Skeletal muscle tissue (tissue), 4 donors: Measurements from ENCODE around the gene DISP3. TPM values are rescaled to one million over a fixed set of nuclear protein-coding genes. Genes with fewer than 3 reads are reported as not detected.

Experiments
- H3K27ac ChIP-seq: one replicate; pipeline ENCODE4 v1.7.0; 2013; ENCODE audit warnings: mild to moderate bottlenecking, low read depth, low read length, inconsistent platforms
- H3K27me3 ChIP-seq, 3 donors: one replicate each; pipeline ENCODE4 v1.7.0; 2013; ENCODE audit warnings: low read length in 3 of 3; ENCODE audit not compliant: control insufficient read depth in 3 of 3, insufficient read depth in 3 of 3
- H3K36me3 ChIP-seq, 3 donors: one replicate each; pipeline ENCODE4 v1.7.0; 2013; ENCODE audit warnings: low read length in 3 of 3; ENCODE audit not compliant: control insufficient read depth in 3 of 3, insufficient read depth in 3 of 3
- H3K4me1 ChIP-seq, 3 donors: one replicate each; pipeline ENCODE4 v1.7.0; 2013; ENCODE audit warnings: low read length in 3 of 3, mild to moderate bottlenecking in 3 of 3; ENCODE audit not compliant: control insufficient read depth in 3 of 3, insufficient read depth in 3 of 3
- H3K4me3 ChIP-seq, 3 donors: one replicate each; pipeline ENCODE4 v1.7.0; 2013; ENCODE audit warnings: low read length in 3 of 3
- H3K9ac ChIP-seq, 3 donors: one replicate each; pipeline ENCODE4 v1.7.0; 2013; ENCODE audit warnings: low read length in 3 of 3, mild to moderate bottlenecking in 3 of 3, moderate library complexity in 2 of 3, low read depth in 1 of 3
- H3K9me3 ChIP-seq, 3 donors: one replicate each; pipeline ENCODE4 v1.7.0; 2013; ENCODE audit warnings: low read length in 3 of 3; ENCODE audit not compliant: control insufficient read depth in 3 of 3
- total RNA-seq: library from RNA; depleted of rRNA; stranded (reverse); fragments of >200 nt; gene quantifications from one replicate; pipeline ENCODE4 v1.2.3, GENCODE V29; 2014
- donor health status: Osteomylitis.

Gene DISP3
- total RNA-seq, 1 donor from 2014 or later = not detected

DNA sequence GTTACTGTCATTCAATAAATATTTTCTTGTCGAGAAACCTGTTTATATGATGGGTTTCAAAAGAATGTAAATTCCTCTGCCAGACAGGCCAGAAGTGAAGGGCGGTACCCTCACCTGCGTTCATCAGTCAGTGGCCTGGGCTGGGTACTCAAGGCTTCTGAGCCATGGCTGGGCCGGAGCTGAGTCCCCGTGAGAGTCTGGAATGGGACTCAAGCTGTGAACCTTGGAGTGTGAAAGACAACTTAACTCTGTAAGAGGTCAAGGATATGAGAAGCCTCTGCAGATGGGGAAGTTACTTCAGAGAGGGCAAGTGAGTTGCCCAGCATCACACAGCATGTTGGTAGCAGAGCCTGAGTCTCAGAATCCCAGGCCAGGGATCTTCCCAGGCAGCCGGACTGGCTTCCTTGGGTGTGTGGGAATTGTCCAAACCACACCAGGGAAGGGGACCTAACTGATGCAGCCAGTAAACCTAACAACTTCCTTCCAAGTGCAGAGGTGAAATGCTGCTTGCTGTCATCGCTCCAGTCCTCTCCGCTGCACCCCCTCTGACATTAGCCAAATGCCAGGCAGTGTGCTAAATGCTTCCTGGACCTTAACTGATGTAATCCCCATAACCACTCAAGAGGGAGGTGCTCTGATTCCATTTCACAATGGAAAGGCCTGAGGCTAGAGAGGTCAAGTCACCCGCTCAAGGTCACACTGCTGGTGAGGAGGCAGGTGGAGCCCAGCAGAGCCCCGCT is 4.8 kb downstream of the DISP3 start:
- Histone ChIP-seq H3K9ac (no peak overlapping the region), H3K36me3 (no peaks in the 10 kb centered on the region), H3K27ac (no peak overlapping the region), H3K9me3 (no peaks in the 10 kb centered on the region), H3K4me3 (no peak overlapping the region), H3K4me1 (peaks cover 0 to 8% (median 8%) of the 10 kb centered on the region in 3 donors), H3K27me3 (peaks cover 74 to 95% (median 83%) of the 10 kb centered on the region in 3 donors)

DNA sequence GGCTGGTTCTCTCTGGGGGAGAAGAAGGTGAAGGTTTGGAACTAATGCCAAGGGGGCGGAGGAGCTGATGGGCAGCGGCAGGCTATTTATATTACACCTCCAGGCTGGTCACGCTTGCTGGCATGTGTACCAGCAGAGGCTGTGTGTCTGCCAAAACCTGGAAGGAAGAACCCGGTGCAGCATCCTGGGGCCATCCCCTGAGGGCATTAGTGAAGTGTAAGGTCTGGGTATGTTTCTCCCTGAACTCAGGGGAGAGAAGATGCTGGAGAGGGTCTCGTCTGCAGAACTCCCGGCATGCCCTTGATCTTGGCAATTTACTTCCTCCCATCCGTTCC is 5.3 kb downstream of the DISP3 start:
- H3K9me3 ChIP-seq = no peaks in the 10 kb centered on the region
- no peaks in the 10 kb centered on the region for H3K36me3 ChIP-seq
- peaks cover 0 to 3% (median 3%) of the 10 kb centered on the region in 3 donors for H3K4me1 ChIP-seq
- H3K27me3 ChIP-seq = peaks cover 74 to 95% (median 83%) of the 10 kb centered on the region in 3 donors
- no peak overlapping the region for H3K9ac ChIP-seq
- H3K27ac ChIP-seq = no peak overlapping the region
- no peak overlapping the region for H3K4me3 ChIP-seq

GRCh38 chr1:11485191-11485590 is 6.2 kb downstream of the DISP3 start:
- no peaks in the 10 kb centered on the region for H3K9me3 ChIP-seq
- no peaks in the 10 kb centered on the region for H3K4me1 ChIP-seq
- H3K36me3 ChIP-seq = no peaks in the 10 kb centered on the region
- no peak overlapping the region for H3K9ac ChIP-seq
- H3K27ac ChIP-seq = no peak overlapping the region
- peaks cover 71 to 97% (median 78%) of the 10 kb centered on the region in 3 donors for H3K27me3 ChIP-seq
- no peak overlapping the region for H3K4me3 ChIP-seq

GRCh38 chr1:11486231-11487009 is 7.5 kb downstream of the DISP3 start:
- Histone ChIP-seq H3K27me3 (peaks cover 62 to 87% (median 74%) of the 10 kb centered on the region in 3 donors), H3K4me1 (no peaks in the 10 kb centered on the region), H3K27ac (no peak overlapping the region), H3K9ac (no peak overlapping the region), H3K36me3 (no peaks in the 10 kb centered on the region), H3K9me3 (no peaks in the 10 kb centered on the region), H3K4me3 (no peak overlapping the region)

- no peaks in the 10 kb centered on the region for H3K9me3 ChIP-seq
- no peak overlapping the region for H3K9ac ChIP-seq
- H3K4me3 ChIP-seq = no peak overlapping the region
- no peaks in the 10 kb centered on the region for H3K36me3 ChIP-seq
- H3K4me1 ChIP-seq = no peaks in the 10 kb centered on the region
- H3K27me3 ChIP-seq = peaks cover 54 to 79% (median 66%) of the 10 kb centered on the region in 3 donors
- H3K27ac ChIP-seq = no peak overlapping the region
Observed at GRCh38 chr1:11487196-11487751, 8.3 kb downstream of the DISP3 start.

DNA sequence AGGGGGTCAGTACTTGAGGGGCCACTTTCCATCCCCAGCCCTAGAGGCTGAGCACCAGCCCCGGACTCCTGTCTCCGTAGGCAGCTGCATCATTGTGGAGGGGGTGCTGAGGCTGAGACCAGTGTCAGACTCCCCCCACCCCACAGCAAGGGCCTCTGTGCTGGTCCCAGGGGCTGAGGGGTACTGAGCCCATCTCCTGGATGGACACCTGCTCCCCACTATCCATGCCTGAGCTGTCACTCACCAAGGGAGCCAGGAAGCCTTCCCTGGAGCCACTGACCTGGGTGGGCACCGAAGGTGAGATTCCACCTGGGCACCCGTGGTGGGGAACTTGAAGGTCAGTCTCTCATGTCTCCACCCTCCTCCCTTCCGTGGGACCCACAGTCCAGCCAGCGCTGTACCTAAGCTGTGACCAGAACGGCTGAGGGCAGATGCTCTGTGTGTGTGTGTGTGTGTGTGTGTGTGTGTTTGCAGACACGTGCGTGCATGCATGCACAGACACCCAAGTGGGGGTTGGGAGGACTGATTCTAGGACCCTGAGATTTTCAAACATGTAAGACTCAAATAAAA is 9.3 kb downstream of the DISP3 start:
- Histone ChIP-seq H3K27me3 (peaks cover 44 to 68% (median 56%) of the 10 kb centered on the region in 3 donors), H3K4me3 (no peak overlapping the region), H3K9me3 (peaks cover 0 to 2% (median 2%) of the 10 kb centered on the region in 3 donors), H3K36me3 (no peaks in the 10 kb centered on the region), H3K4me1 (no peaks in the 10 kb centered on the region), H3K9ac (no peak overlapping the region), H3K27ac (no peak overlapping the region)

- Histone ChIP-seq H3K27me3 (peaks cover 38 to 61% (median 51%) of the 10 kb centered on the region in 3 donors), H3K9ac (no peak overlapping the region), H3K27ac (no peak overlapping the region), H3K4me1 (no peaks in the 10 kb centered on the region), H3K4me3 (no peak overlapping the region), H3K36me3 (no peaks in the 10 kb centered on the region), H3K9me3 (peaks cover 2 to 6% (median 2%) of the 10 kb centered on the region in 3 donors)
Observed at GRCh38 chr1:11488966-11489625, 10.1 kb downstream of the DISP3 start.

DNA sequence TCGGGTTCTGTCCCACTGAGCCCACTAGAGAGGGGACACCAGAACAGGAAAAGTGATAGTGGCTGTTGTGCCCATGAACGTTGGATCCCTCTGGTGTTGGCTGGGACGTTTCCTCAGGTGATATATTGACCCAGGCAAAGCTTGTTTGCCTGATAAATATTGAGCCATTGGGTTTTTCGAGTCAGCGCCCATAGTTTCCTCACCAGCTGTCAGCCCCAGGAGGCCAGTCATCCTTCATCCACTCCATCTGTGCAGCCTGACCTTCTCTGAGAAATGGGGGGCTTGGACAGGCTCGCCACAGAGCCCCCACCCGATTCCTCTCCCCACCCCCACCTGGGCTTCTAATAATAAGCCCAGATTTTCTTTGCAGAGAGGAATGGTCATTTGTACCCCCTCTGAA is 13.3 kb downstream of the DISP3 start:
- Histone ChIP-seq H3K4me1 (no peaks in the 10 kb centered on the region), H3K27ac (no peak overlapping the region), H3K27me3 (peaks cover 25 to 32% (median 31%) of the 10 kb centered on the region in 3 donors), H3K9me3 (peaks cover 2 to 6% (median 3%) of the 10 kb centered on the region in 3 donors), H3K4me3 (no peak overlapping the region), H3K36me3 (no peaks in the 10 kb centered on the region), H3K9ac (no peak overlapping the region)

DNA sequence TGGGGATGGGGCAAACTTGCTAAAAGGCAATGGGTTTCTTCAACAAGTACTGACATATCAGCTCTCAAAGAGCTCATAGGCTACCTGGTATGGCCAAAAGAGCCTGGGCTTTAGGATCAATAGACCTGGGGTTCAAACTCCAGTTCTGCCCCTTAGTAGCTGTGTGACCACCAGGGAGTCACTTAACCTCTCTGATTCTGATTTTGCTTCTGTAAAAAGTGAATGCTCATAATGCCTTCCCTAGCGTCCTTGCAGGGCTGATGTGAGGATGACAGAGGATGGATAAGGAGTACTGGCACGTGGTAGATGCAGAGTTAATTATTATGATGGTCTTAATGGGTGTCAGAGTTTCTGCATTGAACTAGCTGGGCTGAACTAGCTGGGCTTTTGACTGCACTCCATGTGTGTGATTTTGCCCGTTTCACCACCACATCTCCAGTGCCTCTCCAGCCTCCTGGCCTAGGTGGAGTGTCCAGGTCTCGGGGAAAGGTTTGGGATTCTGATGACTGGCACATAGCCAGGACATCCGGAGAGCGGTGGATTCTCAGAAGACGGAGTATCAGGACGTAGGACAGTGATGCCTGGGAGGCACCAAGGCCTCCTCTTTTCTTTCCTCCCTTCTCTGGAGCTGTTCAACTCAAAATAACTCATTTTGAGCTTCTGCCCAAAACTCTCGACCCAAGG is 15.2 kb downstream of the DISP3 start:
- H3K4me3 ChIP-seq = no peak overlapping the region
- H3K36me3 ChIP-seq = no peaks in the 10 kb centered on the region
- peaks cover 2 to 6% (median 3%) of the 10 kb centered on the region in 3 donors for H3K9me3 ChIP-seq
- no peaks in the 10 kb centered on the region for H3K4me1 ChIP-seq
- H3K27ac ChIP-seq = no peak overlapping the region
- no peak overlapping the region for H3K9ac ChIP-seq
- peaks cover 14 to 28% (median 24%) of the 10 kb centered on the region in 3 donors for H3K27me3 ChIP-seq
